GM12878 (cell line): ENCODE measurements around the gene KLRD1. TPM values are rescaled to one million over a fixed set of nuclear protein-coding genes. Genes with fewer than 3 reads are reported as not detected.

Experiments used
- ATF7 ChIP-seq: fragments of 450-650 bp; IDR thresholded peaks from 2 replicates; pipeline ENCODE4 v1.6.1; 2016; ENCODE audit warnings: low read depth, mild to moderate bottlenecking
- E4F1 ChIP-seq: fragments of 450-650 bp; IDR thresholded peaks from 2 replicates; pipeline ENCODE4 v1.6.1; 2018; ENCODE audit warnings: borderline replicate concordance, mild to moderate bottlenecking; ENCODE audit not compliant: partially characterized antibody
- ESRRA ChIP-seq: IDR thresholded peaks from 2 replicates; pipeline ENCODE4 v1.6.1; 2012; ENCODE audit warnings: mild to moderate bottlenecking, low read length, improper control_type of control experiment
- ETV6 ChIP-seq, 2 experiments: fragments of 450-650 bp in 1 of 2; IDR thresholded peaks in 1 of 2; conservative IDR thresholded peaks in 1 of 2; 2 replicates each; pipeline ENCODE4 v1.6.1; 2014; ENCODE audit warnings: antibody characterized with exemption in 1 of 2, borderline replicate concordance in 1 of 2, low read depth in 1 of 2, mild to moderate bottlenecking in 1 of 2, moderate library complexity in 1 of 2
- HDGF ChIP-seq: fragments of 450-650 bp; IDR thresholded peaks from 2 replicates; pipeline ENCODE4 v1.6.1; 2016; ENCODE audit warnings: antibody characterized with exemption
- KDM1A ChIP-seq: fragments of 200-600 bp; sonication (generic); IDR thresholded peaks from 2 replicates; pipeline ENCODE4 v1.6.1; 2016; ENCODE audit warnings: borderline replicate concordance
- NFYB ChIP-seq: IDR thresholded peaks from 2 replicates; pipeline ENCODE4 v1.6.1; 2011; ENCODE audit warnings: low read depth, mild to moderate bottlenecking, low read length, improper control_type of control experiment, moderate library complexity; ENCODE audit not compliant: insufficient read depth
- NRF1 ChIP-seq: conservative IDR thresholded peaks from 2 replicates; pipeline ENCODE4 v1.6.1; 2011; ENCODE audit warnings: mild to moderate bottlenecking, low read depth, low read length, improper control_type of control experiment
- SP1 ChIP-seq: IDR thresholded peaks from one replicate; pipeline ENCODE4 v1.6.1; 2011; ENCODE audit warnings: low read depth, low read length
- SUPT20H ChIP-seq: IDR thresholded peaks from 2 replicates; pipeline ENCODE4 v1.6.1; 2011; ENCODE audit warnings: low read depth, mild to moderate bottlenecking, low read length, moderate library complexity, borderline replicate concordance; ENCODE audit not compliant: control insufficient read depth
- TBL1XR1 ChIP-seq: IDR thresholded peaks from 2 replicates; pipeline ENCODE4 v1.6.1; 2012; ENCODE audit warnings: low read depth, low read length, improper control_type of control experiment
- ZNF592 ChIP-seq: fragments of 450-650 bp; IDR thresholded peaks from 2 replicates; pipeline ENCODE4 v1.6.1; 2017; ENCODE audit warnings: mild to moderate bottlenecking, moderate library complexity
- ZSCAN29 ChIP-seq: fragments of 450-650 bp; IDR thresholded peaks from 2 replicates; pipeline ENCODE4 v1.6.1; 2017; ENCODE audit warnings: mild to moderate bottlenecking, moderate library complexity
- polyA plus RNA-seq, 11 experiments: library from polyadenylated mRNA; depleted of rRNA in 4 of 11; unstranded in 6 of 11; stranded (reverse) in 5 of 11; fragments of >200 nt; fragmentation: Nextera tagmentation in 4 of 11; fragmentation: Illumina TruSeq in 1 of 11; extraction: Ambion mirVana in 4 of 11; extraction: Trizol in 1 of 11; gene quantifications; 1 replicate in 1 of 11; 2 replicates in 10 of 11; pipeline versions ENCODE4 v1.2.1 to v1.2.3, GENCODE V29; 2011 to 2016; ENCODE audit warnings: inconsistent platforms in 2 of 11, missing spikeins in 2 of 11, low read depth in 1 of 11
- total RNA-seq, 4 experiments: library from RNA; depleted of rRNA in 3 of 4; stranded (reverse); fragments of >200 nt in 3 of 4; fragmentation: Illumina TruSeq in 1 of 4; extraction: Trizol in 1 of 4; gene quantifications; 2 replicates each; pipeline versions ENCODE4 v1.2.1 to v1.2.3, GENCODE V29; 2013 to 2021
- TF ChIP-seq, protein P1 (sequence below): IDR thresholded peaks from 2 replicates; pipeline ENCODE4 v1.6.1; 2012; ENCODE audit warnings: low read depth, low read length, improper control_type of control experiment
- TF ChIP-seq, protein P2 (sequence below): fragments of 450-650 bp; IDR thresholded peaks from 2 replicates; pipeline ENCODE4 v1.6.1; 2016; ENCODE audit warnings: mild to moderate bottlenecking

The KLRD1 gene
- total and polyA plus RNA-seq, 10 of the 15 experiments (the other 5 are each of a cell fraction or from before 2014, with no cell fraction given), result under 0.01 to 0.50 (median 0.13) TPM; not detected in 4

DNA sequence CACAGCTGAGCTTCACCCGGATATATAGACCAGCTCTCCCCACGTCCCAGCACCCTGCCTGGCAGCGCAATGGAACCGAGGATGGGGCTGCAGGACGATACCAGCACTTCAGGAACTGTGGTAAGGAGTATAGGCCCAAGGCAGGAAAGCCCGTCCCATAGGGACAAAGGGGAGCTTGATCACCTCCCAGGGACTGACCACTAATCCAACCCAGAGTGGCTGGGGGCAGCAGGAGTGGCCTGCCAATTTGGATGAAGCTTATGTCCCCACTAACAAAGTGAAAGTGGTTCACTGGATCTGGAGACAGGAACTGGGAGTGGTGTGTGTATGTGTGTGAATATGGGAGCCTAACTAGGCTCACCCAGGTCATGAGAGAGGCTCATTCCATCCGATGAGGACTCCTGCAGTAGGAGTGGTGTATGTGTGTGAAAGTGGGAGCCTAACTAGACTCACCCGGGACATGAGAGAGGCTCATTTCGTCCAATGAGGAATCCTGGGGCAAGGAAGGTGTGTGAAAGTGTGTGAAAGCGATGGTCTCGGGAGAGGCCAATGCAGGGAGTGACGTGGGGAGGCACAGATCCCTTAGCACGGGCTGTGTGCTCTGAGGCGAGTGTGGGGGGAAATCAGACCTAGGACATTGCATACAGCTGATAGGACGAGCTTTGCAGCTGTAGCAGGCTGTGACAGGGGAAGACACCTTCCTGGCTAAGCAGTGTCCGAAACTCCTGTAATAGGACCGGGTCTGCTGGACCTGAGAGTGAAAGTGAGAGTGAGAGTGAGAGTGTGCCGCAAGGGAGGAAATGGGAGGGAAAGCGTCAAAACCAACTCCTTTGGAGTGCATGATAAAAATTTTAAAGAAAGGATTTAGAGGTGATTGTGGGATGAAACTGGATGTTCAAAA is 56.5 kb downstream of the KLRD1 start (continued):
- TF ChIP-seq KDM1A (no peak), TBL1XR1 (peak; percentile 72; the same call in 1 of the 2 replicates), ATF7 (peak; percentile 67), SP1 (no peak), E4F1 (no peak), NRF1 (no peak), HDGF (peak; percentile 93), ZNF592 (no peak), NFYB (no peak), ESRRA (no peak), SUPT20H (no peak), ZSCAN29 (no peak), ETV6 (conservative IDR thresholded peaks at IDR 0.05 in 1 of 2, IDR thresholded peaks at IDR 0.05 in 1 of 2; ENCODE audit: borderline replicate concordance in 1 of 2, low read depth in 1 of 2) (peak in 1 of 2 experiments; percentile 94; a peak in 2 of 4 replicates)
- TF ChIP-seq, protein P1, sequence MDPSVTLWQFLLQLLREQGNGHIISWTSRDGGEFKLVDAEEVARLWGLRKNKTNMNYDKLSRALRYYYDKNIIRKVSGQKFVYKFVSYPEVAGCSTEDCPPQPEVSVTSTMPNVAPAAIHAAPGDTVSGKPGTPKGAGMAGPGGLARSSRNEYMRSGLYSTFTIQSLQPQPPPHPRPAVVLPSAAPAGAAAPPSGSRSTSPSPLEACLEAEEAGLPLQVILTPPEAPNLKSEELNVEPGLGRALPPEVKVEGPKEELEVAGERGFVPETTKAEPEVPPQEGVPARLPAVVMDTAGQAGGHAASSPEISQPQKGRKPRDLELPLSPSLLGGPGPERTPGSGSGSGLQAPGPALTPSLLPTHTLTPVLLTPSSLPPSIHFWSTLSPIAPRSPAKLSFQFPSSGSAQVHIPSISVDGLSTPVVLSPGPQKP, result no peak
- TF ChIP-seq, protein P2, sequence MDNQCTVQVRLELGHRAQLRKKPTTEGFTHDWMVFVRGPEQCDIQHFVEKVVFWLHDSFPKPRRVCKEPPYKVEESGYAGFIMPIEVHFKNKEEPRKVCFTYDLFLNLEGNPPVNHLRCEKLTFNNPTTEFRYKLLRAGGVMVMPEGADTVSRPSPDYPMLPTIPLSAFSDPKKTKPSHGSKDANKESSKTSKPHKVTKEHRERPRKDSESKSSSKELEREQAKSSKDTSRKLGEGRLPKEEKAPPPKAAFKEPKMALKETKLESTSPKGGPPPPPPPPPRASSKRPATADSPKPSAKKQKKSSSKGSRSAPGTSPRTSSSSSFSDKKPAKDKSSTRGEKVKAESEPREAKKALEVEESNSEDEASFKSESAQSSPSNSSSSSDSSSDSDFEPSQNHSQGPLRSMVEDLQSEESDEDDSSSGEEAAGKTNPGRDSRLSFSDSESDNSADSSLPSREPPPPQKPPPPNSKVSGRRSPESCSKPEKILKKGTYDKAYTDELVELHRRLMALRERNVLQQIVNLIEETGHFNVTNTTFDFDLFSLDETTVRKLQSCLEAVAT, result no peak
